ENCODE results near the gene PHACTR1.

The PHACTR1 gene

DNA sequence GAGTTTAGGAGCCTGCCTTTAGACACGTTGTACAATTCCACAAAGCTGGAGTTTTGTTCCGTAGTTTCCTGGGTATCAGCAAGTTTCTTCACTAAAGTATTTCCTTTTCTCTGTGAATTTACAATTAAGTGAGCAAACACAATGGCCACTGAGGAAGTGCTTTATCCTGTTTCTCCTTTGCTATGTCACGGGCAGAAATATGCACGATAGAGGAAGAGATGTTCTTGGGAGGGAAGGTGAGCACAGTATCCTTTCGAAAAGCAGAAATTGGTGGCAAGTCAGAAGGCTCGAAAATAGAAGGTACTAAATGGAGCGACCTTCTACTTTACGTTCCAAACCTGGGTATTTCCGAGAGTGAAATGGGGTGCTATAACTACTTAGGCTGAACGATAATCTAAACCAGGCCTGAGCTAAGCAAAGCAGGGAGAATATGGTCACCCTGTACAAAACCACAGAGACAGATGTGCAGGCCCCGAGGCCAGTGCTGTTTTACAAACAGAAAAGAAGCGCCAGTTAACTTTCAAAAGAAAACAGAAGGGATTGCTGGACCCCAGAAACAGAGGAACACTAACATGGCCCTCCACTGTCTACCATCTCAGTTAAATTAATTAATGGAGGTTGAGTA lies 352.1 kb downstream of the PHACTR1 start:
- DNase-seq (ENCODE audit: low spot score) (no peak), FAIRE-seq (no peak)

DNA sequence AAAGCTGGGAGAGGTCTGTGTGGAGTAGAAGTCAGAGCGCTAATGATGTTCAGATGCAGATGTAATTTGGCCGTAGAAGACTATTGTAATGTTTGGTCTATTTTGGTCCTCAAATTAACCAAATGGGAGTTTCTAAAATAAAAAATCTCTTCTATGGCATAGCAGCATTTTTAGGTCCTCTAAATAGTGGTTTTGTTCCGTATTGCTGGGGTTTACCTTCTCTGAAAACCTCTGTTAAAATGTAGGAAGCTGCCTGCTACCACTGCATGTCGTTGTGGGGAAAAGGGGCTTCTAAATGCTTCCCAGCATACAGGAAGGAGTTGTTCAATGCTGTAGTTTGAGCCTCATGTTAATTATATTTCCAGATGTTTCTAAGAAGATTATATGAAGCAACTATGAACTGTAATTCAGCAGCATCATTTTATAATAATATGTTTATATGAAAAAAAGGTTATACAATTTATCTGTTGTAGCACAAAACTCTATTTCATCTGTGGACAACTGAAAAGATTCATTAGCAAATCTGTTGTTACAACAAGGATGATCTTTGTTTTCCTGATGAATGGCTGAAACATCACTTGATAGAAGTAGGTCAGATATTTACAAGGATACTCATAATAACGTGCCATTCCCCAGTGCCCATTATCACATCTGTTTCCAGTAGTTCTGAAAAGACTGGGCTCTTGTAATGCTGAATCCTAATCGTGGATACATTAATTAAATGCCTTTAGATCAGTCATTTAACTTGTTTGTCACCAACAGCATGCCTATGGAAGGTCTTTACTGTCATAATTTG lies 355.2 kb downstream of the PHACTR1 start:
- no peak for DNase-seq (ENCODE audit: low spot score)
- no peak for FAIRE-seq

- no peak for FAIRE-seq
- DNase-seq (ENCODE audit: low spot score) = no peak
Observed at GRCh38 chr6:13072686-13073347, 356.2 kb downstream of the PHACTR1 start.

- DNase-seq (ENCODE audit: low spot score) (no peak), FAIRE-seq (no peak)
Observed at GRCh38 chr6:13074415-13075140, 358.0 kb downstream of the PHACTR1 start.

DNA sequence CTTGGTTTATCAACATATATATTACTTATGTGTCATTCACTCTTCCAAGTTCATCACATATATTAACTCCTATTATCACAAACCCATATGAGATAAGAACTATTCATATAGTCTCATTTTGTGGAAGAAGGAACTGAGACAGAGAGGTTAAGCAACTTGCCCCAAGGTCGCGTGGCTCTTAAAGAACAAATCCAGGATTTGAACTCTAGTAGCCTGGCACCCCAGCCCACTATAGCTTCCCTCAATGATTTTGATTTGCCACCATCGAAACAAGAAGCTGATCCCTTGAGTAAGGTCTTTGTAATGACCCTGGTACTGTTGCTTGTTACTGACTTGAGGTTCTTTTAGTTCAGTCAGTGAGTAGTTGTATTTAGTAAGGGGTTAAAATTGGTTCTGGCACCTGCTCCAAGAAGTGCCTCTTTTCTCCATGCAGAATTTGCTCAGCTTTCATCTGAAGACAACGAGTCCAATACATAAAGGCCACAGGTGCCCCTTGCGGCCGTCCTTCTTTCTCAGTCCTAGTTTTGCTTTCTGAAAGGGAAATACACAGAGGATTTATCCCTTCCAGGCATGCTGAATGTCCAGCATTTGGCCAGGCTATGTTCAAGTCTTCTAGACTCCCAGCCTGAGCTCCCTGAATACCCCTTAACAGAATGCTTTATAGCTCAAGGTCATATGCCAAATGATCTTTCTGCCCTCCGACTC lies 358.7 kb downstream of the PHACTR1 start:
- DNase-seq (ENCODE audit: low spot score) = no peak
- FAIRE-seq = no peak

DNA sequence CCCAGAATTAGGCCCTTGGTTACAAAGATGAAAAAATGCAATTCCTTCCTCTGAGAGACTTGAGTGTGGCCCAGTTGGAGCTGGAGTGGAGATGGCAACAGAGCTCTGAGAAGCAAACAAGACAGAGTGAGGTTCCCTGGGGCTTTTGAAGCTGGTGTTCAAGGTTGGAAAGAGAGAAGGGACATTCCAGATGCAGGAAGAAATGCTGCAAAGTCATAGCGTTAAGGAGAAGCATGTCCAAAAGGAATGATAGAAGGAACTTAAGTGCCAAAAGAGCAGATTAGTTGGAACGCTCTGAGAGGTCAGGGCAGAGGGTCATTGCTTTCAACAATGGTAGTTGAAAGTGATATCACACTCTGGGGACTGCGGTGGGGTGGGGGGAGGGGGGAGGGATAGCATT lies 360.0 kb downstream of the PHACTR1 start:
- DNase-seq (ENCODE audit: low spot score) (no peak), FAIRE-seq (no peak)

DNA sequence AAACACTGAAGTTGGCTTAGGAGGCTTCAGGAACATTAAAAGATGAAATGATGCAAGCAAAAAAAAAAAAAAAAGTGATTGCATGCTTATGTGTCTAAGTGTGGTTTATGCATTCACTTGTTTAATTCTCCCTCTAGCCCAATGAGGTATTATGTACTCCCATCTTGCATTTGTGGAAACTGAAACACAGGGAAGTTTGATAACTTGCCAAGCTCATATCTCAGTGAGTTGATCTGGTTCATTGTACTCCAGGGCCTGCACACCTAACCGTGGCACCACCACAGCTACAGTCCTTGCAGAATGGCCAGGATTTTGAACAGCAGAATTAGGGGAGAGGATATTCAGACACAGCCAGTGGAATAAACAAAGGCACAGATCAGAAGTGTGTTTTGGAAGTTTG lies 360.6 kb downstream of the PHACTR1 start:
- DNase-seq (ENCODE audit: low spot score) = no peak
- no peak for FAIRE-seq

DNA sequence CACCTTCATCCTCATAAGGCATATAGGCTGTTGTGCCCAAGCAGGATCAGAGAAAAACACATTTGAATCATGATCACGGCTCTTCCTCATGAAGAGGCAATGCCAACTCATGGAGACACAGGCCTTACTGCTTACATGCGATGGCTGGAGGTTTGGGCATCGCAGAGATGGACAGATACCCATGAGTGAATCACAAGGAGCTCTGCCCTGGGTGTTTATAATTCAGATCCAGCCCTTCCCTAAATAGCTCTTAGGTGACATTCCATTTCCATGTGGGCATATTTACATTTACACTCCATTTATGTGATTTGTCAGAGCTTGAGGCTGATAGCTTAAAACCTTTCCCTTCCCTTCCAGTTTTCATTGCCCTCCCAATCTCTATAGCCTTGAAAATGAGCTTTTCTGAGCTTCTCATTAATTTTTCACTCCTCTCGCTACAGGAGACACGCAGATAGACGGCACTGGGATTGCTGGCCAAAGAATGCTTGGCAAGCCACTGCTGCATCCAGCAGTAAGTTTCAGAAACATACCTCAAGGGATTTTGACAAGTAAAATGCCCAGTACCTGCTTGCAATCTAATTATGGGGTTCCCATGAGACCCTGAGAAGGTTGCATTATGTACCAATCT lies 362.6 kb downstream of the PHACTR1 start:
- FAIRE-seq (no peak), DNase-seq (ENCODE audit: low spot score) (no peak)

DNA sequence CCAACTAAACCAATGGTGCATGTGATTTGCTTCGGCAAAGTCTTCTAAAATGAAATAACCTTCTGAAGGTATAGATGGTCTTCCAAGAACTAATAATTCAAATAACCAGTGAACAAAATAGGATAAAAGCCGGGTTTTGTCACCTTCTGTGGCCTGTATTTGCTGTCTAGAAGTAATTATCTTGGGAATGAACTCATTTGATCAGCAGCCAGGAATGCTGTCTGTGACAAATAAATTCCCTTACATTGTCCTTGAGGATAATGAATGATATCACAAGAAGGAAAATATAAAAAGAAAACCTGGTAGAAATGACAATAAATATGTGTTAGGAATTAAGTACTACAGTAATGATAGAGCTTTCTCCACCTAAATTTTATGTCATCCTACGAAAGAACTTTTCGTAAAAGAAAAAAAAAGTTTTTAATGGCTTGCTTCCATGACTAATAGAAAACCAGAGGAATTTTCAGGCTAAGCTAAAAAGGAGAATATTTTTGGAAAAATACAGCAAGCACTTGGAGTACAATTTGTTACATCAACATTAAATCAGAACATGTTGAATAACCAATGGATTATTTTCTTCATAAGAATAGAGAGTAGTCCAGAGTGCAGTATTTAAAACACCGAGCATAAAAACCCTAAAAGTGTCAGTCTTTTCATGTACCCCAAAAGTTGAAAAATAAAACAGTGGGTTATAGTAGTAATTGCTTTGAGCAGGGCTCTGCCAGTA lies 364.1 kb downstream of the PHACTR1 start:
- DNase-seq (ENCODE audit: low spot score) = no peak
- FAIRE-seq = no peak

GRCh38 chr6:13081189-13081563 lies 364.6 kb downstream of the PHACTR1 start:
- no peak for FAIRE-seq

DNA sequence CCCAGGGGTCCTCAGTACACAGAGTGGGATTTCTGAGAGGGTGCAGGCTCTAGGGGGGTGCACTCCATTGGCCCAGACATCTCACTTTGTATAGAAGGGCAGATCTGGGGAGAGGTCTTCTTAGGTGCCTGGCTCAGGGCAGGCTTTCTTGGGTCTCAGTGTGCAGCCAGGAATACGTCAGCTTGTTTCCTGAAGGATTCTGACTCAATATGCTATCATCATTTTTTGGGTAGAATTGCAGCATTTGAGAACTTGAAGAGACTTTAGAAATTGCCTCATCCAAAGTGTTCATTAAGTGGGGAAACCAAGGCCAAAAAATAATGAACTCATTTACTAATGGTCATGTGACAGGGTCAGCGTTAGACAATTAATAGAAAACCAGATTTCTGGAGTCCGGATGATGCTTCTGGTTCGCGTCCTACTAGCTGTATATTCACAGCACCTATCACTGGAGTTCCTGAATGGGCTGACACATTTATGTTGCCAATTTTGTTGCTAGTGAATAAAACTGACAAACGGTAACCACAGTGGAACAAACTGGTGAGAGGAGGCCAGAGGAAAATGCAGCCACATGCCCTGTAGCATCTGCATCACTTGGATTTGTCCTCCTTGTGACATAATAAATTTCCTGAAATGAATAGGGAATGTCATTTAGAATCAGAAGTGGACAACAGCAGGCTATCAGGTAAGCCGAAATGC lies 372.9 kb downstream of the PHACTR1 start:
- DNase-seq (ENCODE audit: low spot score) (no peak), FAIRE-seq (no peak)

More at GRCh38 chr6:13081189-13081563, 364.6 kb downstream of the PHACTR1 start:
- DNase-seq (ENCODE audit: low spot score) = no peak

DNA sequence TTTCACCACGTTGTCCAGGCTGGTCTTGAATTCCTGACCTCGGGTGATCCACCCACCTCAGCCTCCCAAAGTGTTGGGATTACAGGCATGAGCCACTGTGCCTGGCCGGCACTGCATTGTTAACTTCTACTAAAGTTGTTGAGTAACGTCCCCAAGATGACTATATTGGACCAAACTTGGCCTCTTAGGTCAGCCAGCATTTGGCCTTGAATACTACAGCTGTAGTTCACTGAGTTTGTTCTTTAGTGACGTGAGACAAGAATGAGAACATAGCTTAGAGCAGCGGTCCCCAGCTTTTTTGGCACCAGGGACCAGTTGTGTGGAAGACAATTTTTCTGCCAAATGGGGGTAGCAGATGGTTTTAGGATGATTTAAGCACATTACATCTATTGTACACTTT lies 374.6 kb downstream of the PHACTR1 start:
- DNase-seq (ENCODE audit: low spot score) (no peak), FAIRE-seq (no peak)

DNA sequence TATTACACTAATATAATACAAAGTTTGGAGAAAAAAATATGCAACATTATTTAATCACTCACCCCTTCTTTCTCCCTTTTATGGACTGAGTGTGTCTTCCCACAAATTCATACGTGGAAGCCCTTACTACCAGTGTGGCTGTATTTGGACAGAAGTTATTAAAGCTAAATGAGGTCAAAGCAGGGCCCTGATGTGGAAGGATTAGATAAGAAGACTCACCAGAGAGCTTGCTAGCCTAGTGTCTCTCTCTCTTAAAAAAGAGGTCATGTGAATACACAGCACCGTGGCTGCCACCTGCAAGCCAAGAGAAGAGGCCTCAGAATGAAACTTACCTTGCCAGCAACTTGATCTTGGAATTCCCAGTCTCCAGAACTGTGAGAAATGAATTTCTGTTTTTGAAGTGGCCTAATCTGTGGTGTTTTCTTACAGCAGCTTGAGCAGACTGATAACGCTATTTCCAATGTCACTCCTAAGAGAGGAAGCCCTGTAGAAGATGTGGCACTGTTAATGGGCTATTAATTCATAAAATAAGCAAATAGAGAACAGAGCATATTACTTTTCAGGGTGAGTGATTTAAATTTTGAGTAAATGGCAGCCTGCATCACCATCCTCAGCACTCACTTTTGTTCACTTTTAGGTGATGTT lies 378.3 kb downstream of the PHACTR1 start:
- DNase-seq (ENCODE audit: low spot score) (no peak), FAIRE-seq (no peak)

DNA sequence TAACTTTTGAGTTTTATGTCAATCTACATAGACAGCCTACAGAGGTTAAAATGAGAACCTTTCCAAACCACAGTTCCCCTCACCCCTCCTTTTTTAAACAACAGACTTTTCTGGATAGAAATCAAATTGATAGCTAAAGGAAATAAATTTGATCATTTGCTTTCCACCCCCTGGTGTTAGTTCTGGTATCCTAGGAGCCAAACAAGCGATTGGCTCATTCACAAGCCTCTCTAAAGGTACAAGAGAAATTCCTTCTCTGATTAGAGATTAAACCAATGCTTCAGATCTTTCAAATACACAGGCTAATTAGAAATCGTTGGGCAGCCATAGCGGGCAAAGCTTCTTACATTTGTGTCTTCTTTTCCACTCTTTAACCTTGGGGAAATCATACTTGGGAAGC lies 379.5 kb downstream of the PHACTR1 start:
- FAIRE-seq (no peak), DNase-seq (ENCODE audit: low spot score) (no peak)

DNA sequence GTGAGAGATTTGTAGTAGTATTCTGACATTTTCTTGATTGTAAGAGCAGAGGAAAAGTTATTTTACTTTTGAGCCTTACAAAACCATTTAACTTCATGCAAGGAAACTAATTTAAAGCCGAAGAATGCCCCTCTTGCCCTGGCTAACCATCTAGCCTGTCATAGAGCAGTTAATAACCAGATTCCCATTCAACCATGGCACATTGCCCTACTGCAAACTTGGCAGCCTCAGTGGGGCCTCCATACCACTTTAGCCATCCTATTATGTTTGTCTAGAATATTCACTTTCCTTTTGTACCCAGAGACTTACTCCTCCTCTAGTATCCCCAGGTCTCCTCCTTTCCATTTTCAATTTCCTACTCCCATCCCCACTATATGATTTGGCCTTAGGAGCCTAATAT lies 380.9 kb downstream of the PHACTR1 start:
- DNase-seq (ENCODE audit: low spot score) = no peak
- no peak for FAIRE-seq

DNA sequence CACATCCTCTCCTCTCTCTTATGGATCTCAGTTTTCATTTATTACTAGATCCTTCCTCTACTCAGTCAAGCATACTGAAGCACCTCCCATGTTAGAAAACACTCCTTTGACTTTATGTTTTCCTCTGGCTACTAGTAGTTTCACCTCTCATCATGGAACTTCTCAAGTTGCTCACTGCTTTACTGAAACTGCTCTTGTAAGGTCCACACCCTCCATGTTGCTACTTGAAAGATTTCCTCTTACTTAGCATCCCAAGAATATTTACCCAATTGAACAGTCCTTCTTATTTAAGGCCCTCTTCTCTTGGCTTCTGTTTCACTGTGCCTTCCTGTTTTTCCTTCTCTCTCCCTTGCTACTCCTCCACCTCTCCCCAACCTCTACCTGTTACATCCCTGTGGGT lies 381.4 kb downstream of the PHACTR1 start:
- FAIRE-seq = no peak
- no peak for DNase-seq (ENCODE audit: low spot score)

GRCh38 chr6:13098793-13099570 lies 382.4 kb downstream of the PHACTR1 start:
- DNase-seq (ENCODE audit: low spot score) = no peak
- FAIRE-seq = no peak

DNA sequence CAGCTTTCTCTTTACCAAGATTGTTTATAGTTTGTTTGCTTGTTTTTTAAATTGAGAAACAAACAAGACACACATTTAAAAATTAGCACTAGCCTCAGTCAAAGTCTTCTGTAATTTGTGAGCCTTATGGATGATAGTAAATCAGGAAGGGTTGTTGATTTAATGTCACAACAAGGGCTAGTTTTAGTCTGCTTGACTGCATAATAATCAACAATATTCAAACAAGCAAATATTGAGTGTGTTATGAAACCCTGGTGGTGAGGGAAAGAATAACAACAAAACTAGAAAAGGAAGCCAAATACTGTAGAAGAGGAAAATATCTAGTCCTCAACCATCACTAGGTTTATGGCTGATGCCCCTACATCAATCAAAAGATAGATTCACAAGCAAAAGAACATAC lies 383.2 kb downstream of the PHACTR1 start:
- no peak for FAIRE-seq

More for the DNA sequence above, 383.2 kb downstream of the PHACTR1 start:
- no peak for DNase-seq (ENCODE audit: low spot score)

Measured in RCC 7860 (cell line).